Ishikawa (cell line): ENCODE results near the gene ZNF716.

ENCODE experiments used
- CEBPB ChIP-seq: IDR thresholded peaks from 2 replicates; pipeline ENCODE4 v1.6.1; 2012
- CREB1 ChIP-seq: IDR thresholded peaks from 2 replicates; pipeline ENCODE4 v1.6.1; 2012; ENCODE audit warnings: low read depth
- EGR1 ChIP-seq: IDR thresholded peaks from 2 replicates; pipeline ENCODE4 v1.6.1; 2012
- EP300 ChIP-seq: IDR thresholded peaks from 2 replicates; pipeline ENCODE4 v1.6.1; 2012; ENCODE audit warnings: borderline replicate concordance
- FOXM1 ChIP-seq: IDR thresholded peaks from 2 replicates; pipeline ENCODE4 v1.6.1; 2012; ENCODE audit warnings: low read depth, borderline replicate concordance
- NFIC ChIP-seq: IDR thresholded peaks from 2 replicates; pipeline ENCODE4 v1.6.1; 2012
- RAD21 ChIP-seq: IDR thresholded peaks from 2 replicates; pipeline ENCODE4 v1.6.1; 2012; ENCODE audit warnings: low read depth
- TAF1 ChIP-seq: IDR thresholded peaks from 2 replicates; pipeline ENCODE4 v1.6.1; 2012; ENCODE audit warnings: low read depth, mild to moderate bottlenecking
- TCF12 ChIP-seq: IDR thresholded peaks from 2 replicates; pipeline ENCODE4 v1.6.1; 2012; ENCODE audit warnings: low read depth
- TEAD4 ChIP-seq: IDR thresholded peaks from 2 replicates; pipeline ENCODE4 v1.6.1; 2012
- YY1 ChIP-seq: IDR thresholded peaks from 2 replicates; pipeline ENCODE4 v1.6.1; 2012; ENCODE audit warnings: low read depth
- ZBTB7A ChIP-seq: IDR thresholded peaks from 2 replicates; pipeline ENCODE4 v1.6.1; 2012; ENCODE audit warnings: low read depth
- TF ChIP-seq, protein P1 (sequence below): IDR thresholded peaks from 2 replicates; pipeline ENCODE4 v1.6.1; 2012
- TF ChIP-seq, protein P2 (sequence below): IDR thresholded peaks from 2 replicates; pipeline ENCODE4 v1.6.1; 2012; ENCODE audit warnings: low read depth, mild to moderate bottlenecking
- TF ChIP-seq, protein P3 (sequence below): IDR thresholded peaks from 2 replicates; pipeline ENCODE4 v1.6.1; 2012

The ZNF716 gene

DNA sequence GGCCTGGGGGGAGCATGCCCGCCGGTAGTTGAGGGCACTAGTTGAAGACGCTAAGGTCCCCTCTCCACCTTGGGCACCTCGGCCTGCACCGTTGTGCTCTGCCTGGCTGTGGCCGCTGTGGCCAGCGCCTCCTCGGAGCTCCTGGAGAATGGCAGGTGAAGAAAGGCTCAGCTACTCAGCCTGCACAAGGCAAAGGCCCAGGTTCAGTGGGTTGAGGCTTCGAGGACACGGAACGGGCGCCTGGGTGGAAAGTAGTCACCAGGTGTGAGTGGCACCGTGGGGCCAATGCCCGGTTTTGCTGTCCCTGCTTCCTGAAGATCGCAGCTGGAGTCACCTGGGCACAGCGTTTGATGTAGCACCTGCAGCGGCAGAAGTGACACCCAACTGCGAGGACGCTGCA lies 12.4 kb upstream of the ZNF716 start:
- no peak for TF ChIP-seq FOXM1
- no peak for TF ChIP-seq TCF12
- no peak for TF ChIP-seq RAD21
- TF ChIP-seq, protein P1, sequence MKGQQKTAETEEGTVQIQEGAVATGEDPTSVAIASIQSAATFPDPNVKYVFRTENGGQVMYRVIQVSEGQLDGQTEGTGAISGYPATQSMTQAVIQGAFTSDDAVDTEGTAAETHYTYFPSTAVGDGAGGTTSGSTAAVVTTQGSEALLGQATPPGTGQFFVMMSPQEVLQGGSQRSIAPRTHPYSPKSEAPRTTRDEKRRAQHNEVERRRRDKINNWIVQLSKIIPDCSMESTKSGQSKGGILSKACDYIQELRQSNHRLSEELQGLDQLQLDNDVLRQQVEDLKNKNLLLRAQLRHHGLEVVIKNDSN: no peak
- no peak for TF ChIP-seq EGR1
- no peak for TF ChIP-seq EP300

DNA sequence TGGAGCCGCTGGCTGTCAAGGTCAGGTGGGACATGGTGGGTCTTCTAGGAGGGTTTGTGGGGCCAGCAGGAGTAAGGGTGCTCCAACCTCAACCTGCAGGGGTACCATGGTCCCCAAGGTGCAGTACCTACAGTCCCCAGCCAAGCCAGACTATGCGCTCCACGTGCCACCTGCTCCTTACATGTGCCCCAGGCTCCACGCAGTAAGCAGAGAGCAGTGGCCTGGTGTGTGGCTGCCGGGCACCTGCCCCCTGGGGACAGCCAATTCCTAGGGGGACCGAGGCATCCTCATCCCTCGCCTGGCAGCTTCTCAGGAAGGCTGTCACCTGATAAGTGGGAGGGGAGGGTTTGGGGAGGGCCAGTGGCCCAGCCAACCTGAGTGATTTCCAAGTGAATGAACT lies 11.7 kb upstream of the ZNF716 start:
- no peak for TF ChIP-seq CREB1
- no peak for TF ChIP-seq TEAD4
- TF ChIP-seq TAF1: no peak
- TF ChIP-seq, protein P1: no peak
- no peak for TF ChIP-seq ZBTB7A
- no peak for TF ChIP-seq RAD21
- no peak for TF ChIP-seq EGR1
- TF ChIP-seq, protein P2, sequence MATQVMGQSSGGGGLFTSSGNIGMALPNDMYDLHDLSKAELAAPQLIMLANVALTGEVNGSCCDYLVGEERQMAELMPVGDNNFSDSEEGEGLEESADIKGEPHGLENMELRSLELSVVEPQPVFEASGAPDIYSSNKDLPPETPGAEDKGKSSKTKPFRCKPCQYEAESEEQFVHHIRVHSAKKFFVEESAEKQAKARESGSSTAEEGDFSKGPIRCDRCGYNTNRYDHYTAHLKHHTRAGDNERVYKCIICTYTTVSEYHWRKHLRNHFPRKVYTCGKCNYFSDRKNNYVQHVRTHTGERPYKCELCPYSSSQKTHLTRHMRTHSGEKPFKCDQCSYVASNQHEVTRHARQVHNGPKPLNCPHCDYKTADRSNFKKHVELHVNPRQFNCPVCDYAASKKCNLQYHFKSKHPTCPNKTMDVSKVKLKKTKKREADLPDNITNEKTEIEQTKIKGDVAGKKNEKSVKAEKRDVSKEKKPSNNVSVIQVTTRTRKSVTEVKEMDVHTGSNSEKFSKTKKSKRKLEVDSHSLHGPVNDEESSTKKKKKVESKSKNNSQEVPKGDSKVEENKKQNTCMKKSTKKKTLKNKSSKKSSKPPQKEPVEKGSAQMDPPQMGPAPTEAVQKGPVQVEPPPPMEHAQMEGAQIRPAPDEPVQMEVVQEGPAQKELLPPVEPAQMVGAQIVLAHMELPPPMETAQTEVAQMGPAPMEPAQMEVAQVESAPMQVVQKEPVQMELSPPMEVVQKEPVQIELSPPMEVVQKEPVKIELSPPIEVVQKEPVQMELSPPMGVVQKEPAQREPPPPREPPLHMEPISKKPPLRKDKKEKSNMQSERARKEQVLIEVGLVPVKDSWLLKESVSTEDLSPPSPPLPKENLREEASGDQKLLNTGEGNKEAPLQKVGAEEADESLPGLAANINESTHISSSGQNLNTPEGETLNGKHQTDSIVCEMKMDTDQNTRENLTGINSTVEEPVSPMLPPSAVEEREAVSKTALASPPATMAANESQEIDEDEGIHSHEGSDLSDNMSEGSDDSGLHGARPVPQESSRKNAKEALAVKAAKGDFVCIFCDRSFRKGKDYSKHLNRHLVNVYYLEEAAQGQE: no peak
- TF ChIP-seq NFIC: no peak
- TF ChIP-seq CEBPB: no peak
- no peak for TF ChIP-seq YY1

DNA sequence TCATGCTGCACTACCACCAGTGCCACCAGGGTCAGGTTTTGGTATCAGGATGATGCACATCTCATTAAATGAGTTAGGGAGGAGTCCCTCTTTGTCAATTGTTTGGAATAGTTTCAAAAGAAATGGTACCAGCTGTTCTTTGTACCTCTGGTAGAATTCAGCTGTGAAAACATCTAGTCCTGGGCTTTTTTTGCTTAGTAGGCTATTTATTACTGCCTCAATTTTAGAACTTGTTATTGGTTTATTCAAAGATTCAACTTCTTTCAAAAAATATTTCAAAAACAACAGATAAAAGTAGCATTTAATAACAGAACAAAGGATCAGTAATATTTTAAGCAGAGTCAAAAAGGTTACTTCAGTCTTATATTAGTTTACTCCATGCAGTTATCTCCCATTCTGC lies 6.4 kb upstream of the ZNF716 start:
- TF ChIP-seq, protein P2: no peak
- TF ChIP-seq NFIC (no peak), TAF1 (no peak), CEBPB (no peak), EGR1 (no peak), EP300 (no peak), RAD21 (no peak), YY1 (no peak), TCF12 (no peak), CREB1 (no peak), ZBTB7A (no peak), TEAD4 (no peak), FOXM1 (no peak)
- TF ChIP-seq, protein P3, sequence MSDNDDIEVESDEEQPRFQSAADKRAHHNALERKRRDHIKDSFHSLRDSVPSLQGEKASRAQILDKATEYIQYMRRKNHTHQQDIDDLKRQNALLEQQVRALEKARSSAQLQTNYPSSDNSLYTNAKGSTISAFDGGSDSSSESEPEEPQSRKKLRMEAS: no peak
- TF ChIP-seq, protein P1: no peak

DNA sequence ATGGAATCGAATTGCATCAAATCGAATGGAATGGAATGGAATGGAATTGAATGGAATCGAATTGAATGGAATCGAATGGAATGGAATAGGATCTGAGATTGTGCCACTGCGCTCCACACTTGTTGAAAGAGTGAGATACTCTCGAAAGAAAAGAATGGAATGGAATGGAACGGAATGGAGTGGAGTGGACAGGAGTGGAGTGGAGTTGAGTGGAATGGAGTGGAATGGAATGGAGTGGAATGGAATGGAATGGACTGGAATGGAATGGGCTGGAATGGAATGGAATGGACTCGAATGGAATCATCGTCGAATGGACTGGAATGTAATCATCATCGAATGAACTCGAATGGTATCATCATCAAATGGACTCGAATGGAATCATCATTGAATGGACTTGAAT lies 38.0 kb downstream of the ZNF716 start:
- no peak for TF ChIP-seq TCF12

DNA sequence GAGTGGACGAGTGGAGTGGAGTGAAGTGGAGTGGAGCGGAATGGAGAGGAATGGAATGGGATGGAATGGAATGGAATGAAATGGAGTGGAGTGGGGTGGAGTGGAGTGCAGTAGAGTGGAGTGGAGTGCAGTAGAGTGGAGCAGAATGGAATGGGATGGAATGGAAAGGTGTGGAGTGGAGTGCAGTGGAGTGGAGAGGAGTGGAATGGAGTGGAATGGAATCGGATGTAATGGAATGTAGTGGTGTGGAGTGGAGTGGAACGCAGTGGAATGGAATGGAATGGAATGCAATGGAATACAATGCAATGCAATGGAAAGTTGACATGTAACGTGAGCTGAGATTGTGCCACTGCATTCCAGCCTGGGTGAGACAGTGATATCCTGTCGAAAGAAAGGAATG lies 46.4 kb downstream of the ZNF716 start:
- TF ChIP-seq TCF12 (no peak), EGR1 (no peak), CREB1 (no peak), ZBTB7A (no peak), EP300 (no peak), NFIC (no peak), CEBPB (no peak), TAF1 (no peak), TEAD4 (no peak), RAD21 (no peak), YY1 (no peak)
- TF ChIP-seq, protein P3: no peak
- TF ChIP-seq, protein P1: no peak
- TF ChIP-seq, protein P2: no peak
